Mesendoderm (in vitro differentiated cells): ENCODE measurements around the gene RGS11.

Experiments used
- DNase-seq: peaks from one replicate; pipeline ENCODE4 v3.0.0; 2013
- H2AK5ac ChIP-seq: 2 replicates; pipeline ENCODE4 v1.6.1; 2013; ENCODE audit warnings: low read length, inconsistent platforms
- H2BK120ac ChIP-seq: 2 replicates; pipeline ENCODE4 v1.6.1; 2013; ENCODE audit warnings: low read depth, mild to moderate bottlenecking, low read length, moderate library complexity, mixed read lengths
- H2BK15ac ChIP-seq: replicated peaks from 2 replicates; pipeline ENCODE4 v1.6.1; 2013; ENCODE audit warnings: low read depth, mild to moderate bottlenecking, moderate library complexity
- H2BK5ac ChIP-seq: 2 replicates; pipeline ENCODE4 v1.6.1; 2013; ENCODE audit warnings: low read length, inconsistent platforms
- H3K18ac ChIP-seq: 2 replicates; pipeline ENCODE4 v1.6.1; 2013; ENCODE audit warnings: mild to moderate bottlenecking, low read length, mixed read lengths
- H3K23ac ChIP-seq: one replicate; pipeline ENCODE4 v1.6.1; 2013; ENCODE audit warnings: low read length
- H3K27ac ChIP-seq: 2 replicates; pipeline ENCODE4 v1.5.1; 2013; ENCODE audit warnings: low read depth, mild to moderate bottlenecking, inconsistent platforms, low read length, moderate library complexity
- H3K27me3 ChIP-seq: 2 replicates; pipeline ENCODE4 v1.6.1; 2013; ENCODE audit warnings: low read length, control low read depth, mild to moderate bottlenecking, inconsistent platforms; ENCODE audit not compliant: insufficient read depth, poor library complexity
- H3K36me3 ChIP-seq: 2 replicates; pipeline ENCODE4 v1.6.1; 2013; ENCODE audit warnings: low read length, inconsistent platforms; ENCODE audit not compliant: control insufficient read depth, insufficient read depth
- H3K4ac ChIP-seq: one replicate; pipeline ENCODE4 v1.6.1; 2013; ENCODE audit warnings: low read depth, mild to moderate bottlenecking, low read length, moderate library complexity
- H3K4me1 ChIP-seq: 2 replicates; pipeline ENCODE4 v1.6.1; 2013; ENCODE audit warnings: low read depth, low read length, inconsistent platforms; ENCODE audit not compliant: control insufficient read depth
- H3K4me2 ChIP-seq: 2 replicates; pipeline ENCODE4 v1.6.1; 2013; ENCODE audit warnings: low read length
- H3K4me3 ChIP-seq: 2 replicates; pipeline ENCODE4 v1.5.1; 2013; ENCODE audit warnings: mild to moderate bottlenecking, low read length
- H3K56ac ChIP-seq: one replicate; pipeline ENCODE4 v1.6.1; 2013; ENCODE audit warnings: low read length
- H3K79me1 ChIP-seq: 2 replicates; pipeline ENCODE4 v1.6.1; 2013; ENCODE audit warnings: low read length, inconsistent platforms
- H3K79me2 ChIP-seq: 2 replicates; pipeline ENCODE4 v1.6.1; 2013; ENCODE audit warnings: mild to moderate bottlenecking, low read length; ENCODE audit not compliant: control insufficient read depth, insufficient read depth
- H3K9ac ChIP-seq: 2 replicates; pipeline ENCODE4 v1.6.1; 2013; ENCODE audit warnings: low read length, inconsistent platforms
- H4K5ac ChIP-seq: one replicate; pipeline ENCODE4 v1.6.1; 2013; ENCODE audit warnings: low read length
- H4K8ac ChIP-seq: one replicate; pipeline ENCODE4 v1.6.1; 2013; ENCODE audit warnings: low read depth, mild to moderate bottlenecking, control low read depth, low read length, moderate library complexity
- WGBS: extraction: QIAGEN DNeasy Blood & Tissue Kit; methylation state at CpG from one replicate; pipeline ENCODE4 v1.1.7; 2013; ENCODE audit warnings: low lambda C conversion rate, missing lambda C conversion rate; ENCODE audit not compliant: insufficient coverage; ENCODE audit errors: extremely low coverage; 5-methylcytosine and 5-hydroxymethylcytosine counted together

RGS11 gene

DNA sequence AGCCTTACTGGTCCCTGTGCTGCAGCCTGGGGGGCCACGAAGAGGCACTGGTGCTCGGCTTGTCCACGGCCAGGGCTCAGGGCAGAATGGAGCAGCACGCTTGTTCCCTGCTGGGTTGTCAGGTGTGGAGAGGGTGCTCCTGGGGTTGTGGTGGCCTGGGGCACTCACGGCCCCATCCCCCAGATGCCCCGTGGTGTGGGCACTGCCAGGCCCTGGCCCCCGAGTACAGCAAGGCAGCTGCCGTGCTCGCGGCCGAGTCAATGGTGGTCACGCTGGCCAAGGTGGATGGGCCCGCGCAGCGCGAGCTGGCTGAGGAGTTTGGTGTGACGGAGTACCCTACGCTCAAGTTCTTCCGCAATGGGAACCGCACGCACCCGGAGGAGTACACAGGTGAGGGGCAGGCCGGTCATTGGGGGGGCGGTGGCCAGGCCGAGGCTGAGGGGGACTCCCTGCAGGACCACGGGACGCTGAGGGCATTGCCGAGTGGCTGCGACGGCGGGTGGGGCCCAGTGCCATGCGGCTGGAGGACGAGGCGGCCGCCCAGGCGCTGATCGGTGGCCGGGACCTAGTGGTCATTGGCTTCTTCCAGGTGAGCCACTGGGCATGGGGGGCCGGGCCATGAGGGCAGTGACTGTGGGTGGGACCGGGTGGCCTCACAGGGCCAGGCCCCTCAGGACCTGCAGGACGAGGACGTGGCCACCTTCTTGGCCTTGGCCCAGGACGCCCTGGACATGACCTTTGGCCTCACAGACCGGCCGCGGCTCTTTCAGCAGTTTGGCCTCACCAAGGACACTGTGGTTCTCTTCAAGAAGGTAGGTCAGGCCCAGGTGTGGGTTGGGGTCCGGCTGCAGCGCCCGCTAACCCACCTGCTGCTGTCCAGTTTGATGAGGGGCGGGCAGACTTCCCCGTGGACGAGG, 8.7 kb upstream of the RGS11 start:
- no peak overlapping the region for H2BK5ac ChIP-seq
- no peak overlapping the region for H2BK120ac ChIP-seq
- H4K5ac ChIP-seq = no peak overlapping the region
- H3K4me3 ChIP-seq = no peak overlapping the region
- H3K36me3 ChIP-seq = peaks cover 7% of the 10 kb centered on the region
- no peaks in the 10 kb centered on the region for H3K4me1 ChIP-seq
- H3K18ac ChIP-seq = no peak overlapping the region
- no CpG with 5 or more reads among the region's 52 CpGs for WGBS
- no peak overlapping the region for H3K27ac ChIP-seq
- no peaks in the 10 kb centered on the region for H3K79me1 ChIP-seq
- H3K79me2 ChIP-seq = no peaks in the 10 kb centered on the region
- no peak overlapping the region for H4K8ac ChIP-seq
- no peak overlapping the region for H3K9ac ChIP-seq
- no peak overlapping the region for H3K4me2 ChIP-seq
- no peak overlapping the region for H2AK5ac ChIP-seq
- no peak overlapping the region for H3K4ac ChIP-seq
- DNase-seq = no peak
- no peak overlapping the region for H3K23ac ChIP-seq
- H3K27me3 ChIP-seq = no peaks in the 10 kb centered on the region
- no peak overlapping the region for H2BK15ac ChIP-seq
- H3K56ac ChIP-seq = no peak overlapping the region

GRCh38 chr16:283033-283805, 7.5 kb upstream of the RGS11 start, which contains the start of gene PDIA2:
Gene PDIA2 (plus strand): TSS chr16:283164. CDS start chr16:283170, 6 bp downstream.
- no peak within 1 kb of the TSS for H2BK5ac ChIP-seq
- no peaks in the 10 kb centered on the region for H3K79me2 ChIP-seq
- H3K27me3 ChIP-seq = peaks cover 1% of the 10 kb centered on the region
- H2BK15ac ChIP-seq = no peak within 1 kb of the TSS
- H3K4me1 ChIP-seq = no peaks in the 10 kb centered on the region
- H3K56ac ChIP-seq = no peak within 1 kb of the TSS
- no peak within 1 kb of the TSS for H2BK120ac ChIP-seq
- no peaks in the 10 kb centered on the region for H3K79me1 ChIP-seq
- no peak within 1 kb of the TSS for H3K18ac ChIP-seq
- H4K8ac ChIP-seq = no peak within 1 kb of the TSS
- no peak within 1 kb of the TSS for H2AK5ac ChIP-seq
- no peak within 1 kb of the TSS for H3K4me3 ChIP-seq
- no peak within 1 kb of the TSS for H3K4ac ChIP-seq
- H4K5ac ChIP-seq = no peak within 1 kb of the TSS
- no peak within 1 kb of the TSS for H3K4me2 ChIP-seq
- H3K36me3 ChIP-seq = peaks cover 4% of the 10 kb centered on the region
- DNase-seq = no peak
- no CpG with 5 or more reads among the region's 25 CpGs for WGBS
- H3K27ac ChIP-seq = no peak within 1 kb of the TSS
- H3K9ac ChIP-seq = no peak within 1 kb of the TSS
- H3K23ac ChIP-seq = no peak within 1 kb of the TSS

DNA sequence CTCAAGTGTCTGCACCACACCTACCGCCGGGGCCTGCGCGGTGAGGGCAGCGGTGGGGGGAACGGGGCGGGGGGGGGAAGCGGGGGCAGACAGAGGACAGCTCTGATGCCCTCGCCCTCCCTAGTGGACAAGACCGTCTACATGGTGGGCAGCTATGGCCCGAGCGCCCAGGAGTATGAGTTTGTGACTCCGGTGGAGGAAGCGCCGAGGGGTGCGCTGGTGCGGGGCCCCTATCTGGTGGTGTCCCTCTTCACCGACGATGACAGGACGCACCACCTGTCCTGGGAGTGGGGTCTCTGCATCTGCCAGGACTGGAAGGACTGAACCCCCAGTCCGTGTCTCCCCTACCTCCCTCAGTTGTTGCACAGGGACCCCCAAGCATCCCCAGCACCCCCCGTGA, 6.7 kb upstream of the RGS11 start:
- no CpG with 5 or more reads among the region's 22 CpGs for WGBS
- no peak overlapping the region for H2AK5ac ChIP-seq
- no peaks in the 10 kb centered on the region for H3K79me1 ChIP-seq
- H3K27ac ChIP-seq = no peak overlapping the region
- no peak overlapping the region for H3K4me3 ChIP-seq
- H3K36me3 ChIP-seq = no peaks in the 10 kb centered on the region
- DNase-seq = no peak
- H3K18ac ChIP-seq = no peak overlapping the region
- no peak overlapping the region for H3K56ac ChIP-seq
- no peaks in the 10 kb centered on the region for H3K4me1 ChIP-seq
- H4K5ac ChIP-seq = no peak overlapping the region
- no peak overlapping the region for H3K4ac ChIP-seq
- H3K9ac ChIP-seq = no peak overlapping the region
- H3K79me2 ChIP-seq = no peaks in the 10 kb centered on the region
- no peak overlapping the region for H4K8ac ChIP-seq
- peaks cover 1% of the 10 kb centered on the region for H3K27me3 ChIP-seq
- H2BK15ac ChIP-seq = no peak overlapping the region
- H2BK120ac ChIP-seq = no peak overlapping the region
- H3K23ac ChIP-seq = no peak overlapping the region
- no peak overlapping the region for H2BK5ac ChIP-seq
- no peak overlapping the region for H3K4me2 ChIP-seq

- no peak for DNase-seq
- no CpG with 5 or more reads among the region's 25 CpGs for WGBS
- no peak overlapping the region for H3K9ac ChIP-seq
Observed at GRCh38 chr16:281660-282255, 6.0 kb upstream of the RGS11 start.

GRCh38 chr16:280991-281659, 5.4 kb upstream of the RGS11 start:
- H2BK120ac ChIP-seq = no peak overlapping the region
- H3K4me3 ChIP-seq = no peak overlapping the region
- H2BK5ac ChIP-seq = no peak overlapping the region
- H2BK15ac ChIP-seq = no peak overlapping the region
- H4K5ac ChIP-seq = no peak overlapping the region
- no CpG with 5 or more reads among the region's 27 CpGs for WGBS
- no peaks in the 10 kb centered on the region for H3K79me1 ChIP-seq
- H3K79me2 ChIP-seq = no peaks in the 10 kb centered on the region
- no peak overlapping the region for H3K4me2 ChIP-seq
- no peak for DNase-seq
- no peak overlapping the region for H3K9ac ChIP-seq
- no peak overlapping the region for H3K23ac ChIP-seq
- H3K27ac ChIP-seq = no peak overlapping the region
- peaks cover 1% of the 10 kb centered on the region for H3K27me3 ChIP-seq
- H3K18ac ChIP-seq = peak overlapping the region; percentile 4
- H4K8ac ChIP-seq = no peak overlapping the region
- H3K4ac ChIP-seq = no peak overlapping the region
- no peaks in the 10 kb centered on the region for H3K36me3 ChIP-seq
- H3K56ac ChIP-seq = peak overlapping the region; percentile 22
- no peaks in the 10 kb centered on the region for H3K4me1 ChIP-seq
- H2AK5ac ChIP-seq = no peak overlapping the region

More at GRCh38 chr16:281660-282255, 6.0 kb upstream of the RGS11 start:
- Histone ChIP-seq H4K5ac (no peak overlapping the region), H3K79me1 (no peaks in the 10 kb centered on the region), H3K27me3 (peaks cover 1% of the 10 kb centered on the region), H3K4me2 (no peak overlapping the region), H3K79me2 (no peaks in the 10 kb centered on the region), H3K4me3 (no peak overlapping the region), H2BK120ac (no peak overlapping the region), H3K4me1 (no peaks in the 10 kb centered on the region), H4K8ac (no peak overlapping the region), H3K36me3 (no peaks in the 10 kb centered on the region), H2AK5ac (no peak overlapping the region), H3K56ac (no peak overlapping the region), H3K18ac (no peak overlapping the region), H3K27ac (no peak overlapping the region), H3K4ac (no peak overlapping the region), H2BK15ac (no peak overlapping the region), H3K23ac (no peak overlapping the region), H2BK5ac (no peak overlapping the region)
